Measurements from ENCODE around the gene NKX1-1. TPM values are rescaled to one million over a fixed set of nuclear protein-coding genes. Genes with fewer than 3 reads are reported as not detected.

The NKX1-1 gene
- total and polyA plus RNA-seq, 2 of the 8 experiments (the other 6 are each of a cell fraction or from before 2014, with no cell fraction given), result not detected

- H4K8ac ChIP-seq (ENCODE audit: extremely low read depth, insufficient read depth, low read length), result 0 out of 2 replicates have a peak overlapping the region, but pooled peaks have one; percentile 42
- DNase-seq (ENCODE audit: low read depth in 1 of 2, low spot score in 2 of 2), result no peak
- H3K79me1 ChIP-seq (ENCODE audit: low read depth, low read length), result no peaks in the 10 kb centered on the region
- H3K4me2 ChIP-seq (ENCODE audit: insufficient read depth in 1 of 2, low read depth in 2 of 2, low read length in 2 of 2), result no peak overlapping the region
- H3K36me3 ChIP-seq (ENCODE audit: control insufficient read depth in 2 of 4, insufficient read depth in 4 of 4, low read length in 3 of 4), result no peaks in the 10 kb centered on the region
- H3K4ac ChIP-seq (replicated peaks; ENCODE audit: insufficient read length, low read depth, low read length), result no peak overlapping the region
- CTCF ChIA-PET (ENCODE audit: partially characterized antibody), result interaction anchor here (1.2 to 4.1 kb wide), 6 partner anchors 9 to 20 kb away, joined by 3 to 58 read pairs (median 8); no protein-coding TSS in a partner anchor
- H3K23ac ChIP-seq (ENCODE audit: insufficient read length), result no peak overlapping the region
- H4K20me1 ChIP-seq (replicated peaks in 1 of 2; ENCODE audit: control insufficient read depth in 1 of 2, insufficient read depth in 2 of 2, low read length in 2 of 2), result peaks cover 0 to 11% of the 10 kb centered on the region in 2 experiments
- no peaks in the 10 kb centered on the region for H3K79me2 ChIP-seq (ENCODE audit: control insufficient read depth in 1 of 2, insufficient read depth in 2 of 2, low read length in 2 of 2)
- no peak overlapping the region for H2AFZ ChIP-seq (ENCODE audit: low read length)
- H3K9me3 ChIP-seq (ENCODE audit: insufficient read depth in 2 of 2, low read depth in 1 of 2, low read length in 1 of 2), result no peaks in the 10 kb centered on the region
- POLR2A ChIA-PET (ENCODE audit: partially characterized antibody), result interaction anchor here (0.6 to 1.5 kb wide), 2 partner anchors 9 to 12 kb away, joined by 3 read pairs; no protein-coding TSS in a partner anchor
- H2BK15ac ChIP-seq (ENCODE audit: low read length), result no peak overlapping the region
- no peak for FAIRE-seq
- no peak overlapping the region for H3K56ac ChIP-seq (replicated peaks; ENCODE audit: insufficient read length, low read depth, low read length)
- H2BK20ac ChIP-seq (ENCODE audit: low read length), result no peak overlapping the region
- TF ChIP-seq RBBP5 (IDR thresholded peaks at IDR 0.05; ENCODE audit: borderline replicate concordance, low read depth, low read length), result no peak
- TF ChIP-seq ATF2 (IDR thresholded peaks at IDR 0.05; ENCODE audit: low read length), result no peak
- TF ChIP-seq PHF8 (conservative IDR thresholded peaks at IDR 0.05; ENCODE audit: low read depth, low read length), result no peak
- TF ChIP-seq, protein P1, sequence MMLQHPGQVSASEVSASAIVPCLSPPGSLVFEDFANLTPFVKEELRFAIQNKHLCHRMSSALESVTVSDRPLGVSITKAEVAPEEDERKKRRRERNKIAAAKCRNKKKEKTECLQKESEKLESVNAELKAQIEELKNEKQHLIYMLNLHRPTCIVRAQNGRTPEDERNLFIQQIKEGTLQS (IDR thresholded peaks at IDR 0.05; ENCODE audit: insufficient read depth, low read depth, low read length), result no peak
- no peak overlapping the region for H3K4me3 ChIP-seq (ENCODE audit: extremely low read depth in 1 of 4, insufficient read depth in 2 of 4, low read depth in 3 of 4, low read length in 4 of 4)
- H2BK5ac ChIP-seq (ENCODE audit: low read depth, low read length), result no peak overlapping the region
- H4K5ac ChIP-seq (ENCODE audit: insufficient read length, low read depth, low read length), result no peak overlapping the region
- no peaks in the 10 kb centered on the region for H3K27me3 ChIP-seq (replicated peaks in 1 of 4; ENCODE audit: control insufficient read depth in 3 of 4, extremely low read depth in 1 of 4, insufficient read depth in 3 of 4, low read length in 3 of 4)
- no peak overlapping the region for H3K27ac ChIP-seq (ENCODE audit: low read depth, low read length)
- no peak overlapping the region for H3K14ac ChIP-seq (ENCODE audit: insufficient read length)
- no peak overlapping the region for H4K91ac ChIP-seq (replicated peaks; ENCODE audit: insufficient read length, low read length)
- H2AK5ac ChIP-seq (ENCODE audit: low read depth, low read length), result no peak overlapping the region
- no peak overlapping the region for H2BK12ac ChIP-seq (ENCODE audit: low read depth, low read length)
- H3K4me1 ChIP-seq (replicated peaks in 1 of 4; ENCODE audit: control insufficient read depth in 3 of 4, insufficient read depth in 4 of 4, low read length in 3 of 4), result 0 out of 7 replicates have a peak, but pooled peaks cover 0 to 2% (median 0%) of the 10 kb centered on the region in 4 experiments
- H3K9ac ChIP-seq (replicated peaks in 1 of 4; ENCODE audit: extremely low read depth in 1 of 4, low read depth in 3 of 4, low read length in 3 of 4), result no peak overlapping the region
- no peak overlapping the region for H3K18ac ChIP-seq (ENCODE audit: extremely low read depth, low read length)
- H3K23me2 ChIP-seq (ENCODE audit: low read depth, low read length), result no peaks in the 10 kb centered on the region
- no peak overlapping the region for H2BK120ac ChIP-seq (replicated peaks; ENCODE audit: low read depth, low read length)
- 84% methylated on average over 10 of the region's 10 CpGs; no CpG with 5 or more reads in 1 of the 2 experiments for WGBS, 2 experiments (ENCODE audit: extremely low coverage in 1 of 2, insufficient coverage in 1 of 2, insufficient read length in 1 of 2, insufficient replicate concordance in 2 of 2, low coverage in 1 of 2, low lambda C conversion rate in 2 of 2, missing lambda C conversion rate in 1 of 2)
These were observed 38.3 kb downstream of the NKX1-1 start for GRCh38 chr4:1367936-1368289.

All from H1 (cell line).